H7 (cell line): Measurements from ENCODE around the gene HIC1. TPM values are rescaled to one million over a fixed set of nuclear protein-coding genes. Genes with fewer than 3 reads are reported as not detected.

Experiments
- DNase-seq: peaks from one replicate; pipeline ENCODE4 v3.0.0; 2012
- H3K27me3 ChIP-seq: 2 replicates; pipeline ENCODE4 v1.6.0; 2011; ENCODE audit warnings: mild to moderate bottlenecking, low read length; ENCODE audit not compliant: control insufficient read depth, insufficient read depth
- H3K36me3 ChIP-seq: replicated peaks from 2 replicates; pipeline ENCODE4 v1.5.1; 2011; ENCODE audit warnings: low read length; ENCODE audit not compliant: control insufficient read depth, insufficient read depth
- H3K4me3 ChIP-seq: 2 replicates; pipeline ENCODE4 v1.5.1; 2011; ENCODE audit warnings: low read depth, mild to moderate bottlenecking, control low read depth, low read length, moderate library complexity; ENCODE audit not compliant: insufficient read depth
- total RNA-seq: library from RNA; depleted of rRNA; stranded (reverse); fragments of >200 nt; shearing (Covaris generic); gene quantifications from 2 replicates; pipeline ENCODE4 v1.2.3, GENCODE V29; 2014

HIC1 gene
- total RNA-seq, 1 experiment from 2014 or later = 0.03 TPM

DNA sequence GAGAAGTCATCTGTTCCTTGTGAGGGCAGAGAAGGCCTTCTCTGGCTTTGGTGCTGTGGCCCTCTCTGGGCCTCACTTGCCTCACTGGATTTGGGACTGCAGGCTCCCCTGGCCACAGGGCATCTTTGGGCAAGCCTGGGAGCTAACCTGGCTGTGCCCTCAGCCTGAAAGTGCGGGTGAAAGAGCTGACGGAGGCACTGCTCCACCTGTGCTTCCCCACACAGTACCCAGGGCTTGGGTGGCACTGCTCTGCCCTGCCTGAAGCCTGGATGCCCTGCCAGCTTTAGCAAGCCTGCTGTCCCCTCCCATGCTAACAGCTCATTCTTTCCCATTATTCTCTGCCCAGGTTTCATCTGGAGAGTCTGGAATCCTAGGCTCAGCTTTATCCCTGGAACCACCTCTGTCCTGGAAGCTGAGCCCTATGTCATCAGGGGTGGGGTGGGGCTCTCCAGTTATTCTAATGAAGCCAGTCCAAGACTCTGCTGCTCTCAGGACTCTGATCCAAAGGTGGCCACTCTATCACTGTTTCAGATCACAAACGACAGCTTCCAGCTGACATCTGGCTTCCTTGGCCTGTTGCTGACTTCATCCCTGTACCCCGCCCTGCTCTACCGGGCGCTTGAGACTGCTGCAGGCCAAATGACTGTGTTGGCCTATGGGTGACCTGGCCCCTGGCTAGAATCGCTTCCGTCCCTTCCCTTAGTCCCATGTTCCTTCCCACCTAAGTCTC lies 29.3 kb downstream of the HIC1 start:
- Histone ChIP-seq H3K36me3 (peaks cover 2% of the 10 kb centered on the region; the same call in 1 of the 2 replicates), H3K27me3 (no peaks in the 10 kb centered on the region), H3K4me3 (no peak overlapping the region)
- no peak for DNase-seq

DNA sequence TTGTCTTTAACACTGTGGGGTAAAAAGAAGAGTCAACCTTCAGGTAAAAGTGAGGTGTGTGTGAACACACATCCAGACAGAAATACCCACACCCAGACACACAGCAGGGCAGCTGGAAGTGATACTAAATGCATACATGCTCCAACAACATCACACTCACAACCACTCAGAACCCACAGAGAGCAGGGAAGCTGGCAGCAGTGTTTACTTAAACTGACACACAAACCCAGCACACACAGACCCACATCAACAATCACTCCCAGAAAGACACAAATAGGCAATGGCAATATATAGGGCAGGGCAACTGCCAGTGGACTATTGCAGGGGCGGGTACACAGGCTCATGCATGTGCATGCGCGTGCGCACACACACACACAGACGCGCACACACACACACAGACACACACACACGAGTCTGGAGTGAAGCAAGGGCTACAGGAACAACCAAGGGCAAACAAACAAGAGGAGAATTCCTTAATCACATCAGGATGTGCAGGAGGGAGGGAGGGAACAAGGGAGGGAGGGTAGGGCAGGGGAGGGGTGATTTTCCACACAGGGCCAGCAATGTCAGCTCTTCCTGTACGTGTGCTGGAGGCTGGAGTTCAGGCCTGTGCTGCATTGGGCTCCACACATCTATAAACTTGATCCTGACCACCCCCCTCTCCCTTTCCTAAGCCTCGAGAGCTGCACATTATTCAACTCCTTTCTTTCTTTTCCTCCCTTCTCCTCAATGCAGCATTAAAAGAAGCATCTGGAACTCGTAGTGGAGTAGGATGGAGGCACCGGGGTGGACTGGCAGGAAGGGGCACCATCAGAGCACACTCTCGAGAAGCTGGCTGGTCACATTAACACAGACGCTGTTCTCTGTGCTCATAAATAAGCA lies 30.1 kb downstream of the HIC1 start:
- peak; percentile 12 for DNase-seq
- H3K4me3 ChIP-seq = no peak overlapping the region

DNA sequence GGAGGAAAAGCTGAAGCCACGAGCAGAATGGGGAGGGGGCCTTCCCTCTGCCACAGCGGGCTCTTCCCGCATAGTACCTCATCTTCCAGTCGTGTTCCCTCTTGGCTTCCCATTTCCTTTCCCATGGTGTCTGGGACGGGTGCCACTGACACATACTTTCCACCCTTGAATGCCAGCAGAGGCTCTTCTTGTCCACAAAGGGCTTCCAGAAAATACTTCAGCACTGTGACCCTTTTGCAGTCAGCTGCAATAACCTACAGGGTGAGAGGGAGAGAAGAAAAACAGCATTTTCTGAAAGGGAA lies 30.7 kb downstream of the HIC1 start:
- Histone ChIP-seq H3K27me3 (no peaks in the 10 kb centered on the region), H3K36me3 (peaks cover 2% of the 10 kb centered on the region; the same call in 1 of the 2 replicates), H3K4me3 (no peak overlapping the region)
- no peak for DNase-seq

More for the DNA sequence above, 30.1 kb downstream of the HIC1 start:
- Histone ChIP-seq H3K27me3 (no peaks in the 10 kb centered on the region), H3K36me3 (peaks cover 2% of the 10 kb centered on the region; the same call in 1 of the 2 replicates)

DNA sequence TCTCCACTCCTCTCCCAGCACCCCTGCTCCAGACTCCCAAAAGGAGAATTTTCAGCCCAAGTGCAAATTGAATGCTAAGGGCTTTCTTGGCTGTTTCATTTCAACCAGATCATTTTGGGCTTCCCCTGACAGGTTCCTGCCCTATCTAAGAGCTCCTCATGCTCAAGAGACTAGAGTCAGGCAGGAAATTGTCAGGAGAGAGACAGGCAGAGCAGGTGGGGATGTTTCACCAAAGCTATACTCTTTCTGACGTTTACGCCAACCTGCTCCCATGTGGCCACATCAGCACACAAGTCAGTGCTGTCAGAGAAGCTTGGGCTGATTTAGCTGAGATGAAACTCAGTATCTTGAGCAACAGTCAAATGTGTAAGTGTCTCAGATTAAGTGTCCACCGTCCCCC lies 31.4 kb downstream of the HIC1 start:
- Histone ChIP-seq H3K36me3 (peaks cover 2% of the 10 kb centered on the region; the same call in 1 of the 2 replicates), H3K4me3 (no peak overlapping the region), H3K27me3 (no peaks in the 10 kb centered on the region)
- DNase-seq = no peak

DNA sequence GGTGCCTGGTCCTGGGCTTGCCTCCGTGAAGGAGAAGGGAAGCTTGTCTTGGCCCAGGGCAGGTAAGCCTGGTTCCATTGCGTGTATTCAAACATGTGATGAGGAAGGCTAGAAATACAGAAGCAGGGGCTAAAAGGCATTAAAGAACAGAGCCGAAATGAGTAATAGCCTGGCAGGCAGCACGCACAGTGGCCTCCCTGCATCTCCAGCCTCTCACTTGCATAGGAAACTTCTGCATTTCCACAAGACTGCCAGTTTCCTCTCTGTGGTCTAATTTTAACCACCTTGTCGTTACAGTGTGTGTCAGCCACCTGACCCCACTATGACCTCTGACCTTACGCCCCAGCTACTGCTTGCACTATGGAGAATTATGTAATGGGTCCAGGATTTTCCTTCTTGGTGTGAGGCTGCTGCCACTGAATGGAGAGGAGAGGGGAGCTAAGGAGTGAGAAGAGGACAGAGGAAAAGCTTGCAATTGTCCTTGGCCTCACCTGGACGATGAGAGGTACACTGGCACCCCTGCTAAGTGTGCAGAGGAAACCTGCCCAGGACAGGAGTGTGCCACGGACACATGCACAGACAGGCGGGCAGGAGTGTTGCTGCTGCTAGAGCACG lies 32.8 kb downstream of the HIC1 start:
- Histone ChIP-seq H3K36me3 (no peaks in the 10 kb centered on the region), H3K4me3 (no peak overlapping the region), H3K27me3 (no peaks in the 10 kb centered on the region)
- no peak for DNase-seq

DNA sequence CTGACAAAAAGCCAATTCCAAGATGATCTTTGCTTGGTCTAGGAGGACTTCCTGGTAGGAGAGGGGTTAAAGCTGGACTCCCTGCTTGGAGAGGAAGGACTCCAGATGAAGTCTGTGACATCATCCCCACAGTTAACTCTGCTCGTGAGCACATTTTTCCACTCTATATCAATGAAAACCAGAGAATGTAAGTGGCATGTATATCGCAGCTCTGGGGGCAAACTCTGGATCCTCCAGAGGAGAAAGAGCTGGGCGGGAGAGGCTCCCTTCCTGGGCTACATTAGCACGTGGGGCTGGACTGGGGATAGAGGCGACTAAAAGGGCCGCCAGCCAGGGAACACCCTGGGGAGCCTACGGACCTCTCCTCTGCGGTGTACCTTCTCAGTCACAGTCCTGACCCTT lies 34.1 kb downstream of the HIC1 start:
- peak; percentile 31 for DNase-seq
- Histone ChIP-seq H3K36me3 (no peaks in the 10 kb centered on the region), H3K27me3 (no peaks in the 10 kb centered on the region), H3K4me3 (no peak overlapping the region)

DNA sequence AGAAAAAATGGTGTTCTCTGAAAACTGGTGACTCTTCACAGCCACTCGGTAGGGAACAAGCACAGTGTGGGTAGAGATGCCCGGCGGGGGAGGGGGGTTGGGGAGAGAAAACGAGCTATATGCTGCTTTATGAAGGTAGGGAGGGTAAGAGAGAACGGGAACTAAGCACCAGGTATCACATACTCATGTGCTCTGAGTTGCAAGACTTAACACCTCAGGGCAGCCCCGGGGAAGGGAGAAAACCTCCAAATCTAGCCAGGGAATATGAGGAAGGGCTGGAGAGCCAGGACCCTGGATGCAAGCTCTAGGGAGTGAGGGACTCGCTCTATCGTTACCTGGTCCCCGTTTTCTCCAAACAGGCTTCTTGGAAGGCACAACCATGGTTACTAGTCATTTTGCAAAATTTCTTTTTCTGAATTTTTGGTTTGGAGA lies 35.3 kb downstream of the HIC1 start:
- H3K36me3 ChIP-seq = no peaks in the 10 kb centered on the region
- no peaks in the 10 kb centered on the region for H3K27me3 ChIP-seq
- peak; percentile 46 for DNase-seq
- no peak overlapping the region for H3K4me3 ChIP-seq

DNA sequence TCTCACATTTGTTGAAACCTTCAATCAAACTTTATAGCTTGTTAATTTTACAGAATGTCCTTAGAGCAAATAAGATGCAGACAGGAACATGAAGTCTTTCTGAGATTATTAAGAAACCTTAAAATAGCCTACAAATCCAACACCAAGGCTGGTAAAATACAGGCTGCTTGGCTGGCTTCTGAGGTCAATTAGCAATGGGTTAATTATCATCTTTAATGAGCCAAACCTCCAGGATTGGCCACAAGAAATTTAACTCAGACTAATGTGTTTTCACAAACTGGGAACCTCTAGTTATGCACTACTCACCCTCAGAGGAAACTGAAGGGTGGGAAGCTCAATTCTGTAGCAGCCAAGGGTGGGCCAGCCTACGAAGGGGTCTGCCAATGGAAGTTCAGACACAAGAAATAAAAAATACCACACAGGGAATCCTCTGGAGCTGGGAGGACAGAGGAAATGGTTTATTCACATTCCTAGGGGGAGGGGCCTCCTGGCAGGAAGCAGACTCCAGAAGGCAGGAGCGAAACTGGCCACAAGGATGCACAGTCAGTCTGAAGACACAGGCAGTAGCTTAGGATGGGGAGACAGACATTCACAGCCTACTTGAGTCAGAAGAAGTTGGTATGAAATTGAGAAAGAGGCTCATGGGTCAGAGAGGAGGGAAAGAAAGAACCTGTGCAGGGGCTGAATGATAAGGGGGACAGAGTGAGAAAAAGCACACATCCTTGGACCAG lies 36.1 kb downstream of the HIC1 start:
- DNase-seq = peak; percentile 82
- no peak overlapping the region for H3K4me3 ChIP-seq
- H3K36me3 ChIP-seq = no peaks in the 10 kb centered on the region
- no peaks in the 10 kb centered on the region for H3K27me3 ChIP-seq

DNA sequence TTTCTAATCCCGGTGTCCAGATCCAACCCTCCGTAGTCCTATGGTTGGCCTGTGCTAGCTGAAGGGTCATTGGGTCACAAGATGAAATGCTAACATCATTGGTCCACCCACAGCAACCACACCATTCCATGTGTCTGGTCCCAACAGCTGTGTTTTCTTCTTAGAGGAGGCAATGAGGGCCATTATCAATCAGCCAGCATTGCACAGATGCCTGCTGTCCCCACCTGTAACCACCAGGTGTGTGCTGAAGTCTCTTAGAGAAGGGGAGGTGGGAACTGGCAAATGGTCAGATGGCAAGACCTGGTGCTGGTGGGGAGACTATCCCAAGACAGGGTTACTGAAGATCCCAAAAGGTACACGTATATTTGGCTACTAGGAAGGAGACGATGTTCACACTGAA lies 37.4 kb downstream of the HIC1 start:
- Histone ChIP-seq H3K36me3 (no peaks in the 10 kb centered on the region), H3K4me3 (no peak overlapping the region), H3K27me3 (no peaks in the 10 kb centered on the region)
- peak; percentile 48 for DNase-seq

DNA sequence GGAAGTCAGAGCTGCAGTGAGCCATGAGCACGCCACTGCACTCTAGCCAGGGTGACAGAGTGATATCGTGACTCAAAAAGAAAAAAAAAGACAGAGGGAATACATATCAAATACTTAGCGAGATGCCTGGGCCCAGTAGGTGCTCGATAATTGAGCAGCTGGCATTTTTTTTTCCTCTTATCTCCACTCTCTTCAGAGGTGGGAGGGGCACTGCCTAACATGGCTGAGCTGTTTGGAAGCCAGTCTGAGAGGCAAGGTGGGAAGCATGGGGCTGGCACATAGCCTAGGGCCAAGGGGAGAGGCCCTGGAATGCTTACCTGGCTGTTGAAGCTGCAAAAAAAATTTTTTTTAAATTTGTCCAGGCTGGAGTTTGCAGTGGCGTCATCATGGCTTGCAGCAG lies 38.4 kb downstream of the HIC1 start:
- H3K36me3 ChIP-seq = no peaks in the 10 kb centered on the region
- no peak overlapping the region for H3K4me3 ChIP-seq
- H3K27me3 ChIP-seq = no peaks in the 10 kb centered on the region
- DNase-seq = no peak

DNA sequence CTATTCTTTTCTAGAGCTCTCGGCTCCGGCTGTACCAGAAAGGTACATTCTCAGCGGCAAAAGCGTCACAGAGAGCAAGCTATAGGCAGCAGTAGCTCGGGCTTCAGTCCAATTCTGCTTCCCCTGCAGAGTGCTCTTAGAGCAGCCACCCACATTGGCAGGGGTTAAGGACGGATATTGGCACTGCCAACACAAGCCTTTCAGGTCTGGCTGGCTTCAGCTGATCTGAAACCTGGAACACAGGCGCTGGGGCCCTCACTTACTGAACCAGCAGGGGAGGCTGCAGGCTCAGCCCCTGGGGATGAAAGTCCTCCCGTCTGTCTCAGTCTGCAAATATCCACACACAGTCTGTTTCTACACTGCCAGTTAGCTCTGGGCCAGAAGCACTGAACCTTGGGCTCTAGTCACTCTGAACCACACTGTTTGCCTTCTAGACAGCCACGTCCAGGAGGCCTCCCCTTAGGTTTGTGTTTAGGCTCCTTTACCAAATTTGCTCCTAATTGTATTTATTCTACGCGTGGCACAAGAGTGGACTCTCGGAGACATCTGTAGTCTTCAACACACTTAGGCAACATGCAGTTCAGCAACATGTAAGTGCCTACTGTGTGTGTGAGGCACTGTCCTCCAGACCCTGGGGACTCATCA lies 40.1 kb downstream of the HIC1 start:
- no peaks in the 10 kb centered on the region for H3K27me3 ChIP-seq
- peak; percentile 57 for DNase-seq
- no peaks in the 10 kb centered on the region for H3K36me3 ChIP-seq
- H3K4me3 ChIP-seq = no peak overlapping the region

DNA sequence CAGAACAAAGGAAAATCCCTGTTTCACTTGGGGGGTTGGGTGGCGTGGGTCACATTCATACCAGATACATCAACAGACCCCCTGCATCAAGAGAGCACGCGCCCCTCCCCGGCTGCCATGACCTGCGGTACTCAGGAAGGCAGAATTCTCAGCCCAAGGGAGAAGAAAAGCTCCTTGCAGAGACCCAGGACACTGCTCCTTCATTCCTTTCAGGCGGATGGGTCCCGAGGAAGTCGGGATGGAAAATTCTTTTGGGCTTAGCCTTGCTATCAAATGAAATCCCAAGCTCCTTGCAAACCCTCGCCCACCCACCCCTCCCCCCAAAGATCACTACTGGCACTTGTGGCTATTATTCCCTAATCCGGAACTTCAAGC lies 40.6 kb downstream of the HIC1 start:
- Histone ChIP-seq H3K4me3 (no peak overlapping the region), H3K36me3 (no peaks in the 10 kb centered on the region), H3K27me3 (no peaks in the 10 kb centered on the region)
- no peak for DNase-seq

DNA sequence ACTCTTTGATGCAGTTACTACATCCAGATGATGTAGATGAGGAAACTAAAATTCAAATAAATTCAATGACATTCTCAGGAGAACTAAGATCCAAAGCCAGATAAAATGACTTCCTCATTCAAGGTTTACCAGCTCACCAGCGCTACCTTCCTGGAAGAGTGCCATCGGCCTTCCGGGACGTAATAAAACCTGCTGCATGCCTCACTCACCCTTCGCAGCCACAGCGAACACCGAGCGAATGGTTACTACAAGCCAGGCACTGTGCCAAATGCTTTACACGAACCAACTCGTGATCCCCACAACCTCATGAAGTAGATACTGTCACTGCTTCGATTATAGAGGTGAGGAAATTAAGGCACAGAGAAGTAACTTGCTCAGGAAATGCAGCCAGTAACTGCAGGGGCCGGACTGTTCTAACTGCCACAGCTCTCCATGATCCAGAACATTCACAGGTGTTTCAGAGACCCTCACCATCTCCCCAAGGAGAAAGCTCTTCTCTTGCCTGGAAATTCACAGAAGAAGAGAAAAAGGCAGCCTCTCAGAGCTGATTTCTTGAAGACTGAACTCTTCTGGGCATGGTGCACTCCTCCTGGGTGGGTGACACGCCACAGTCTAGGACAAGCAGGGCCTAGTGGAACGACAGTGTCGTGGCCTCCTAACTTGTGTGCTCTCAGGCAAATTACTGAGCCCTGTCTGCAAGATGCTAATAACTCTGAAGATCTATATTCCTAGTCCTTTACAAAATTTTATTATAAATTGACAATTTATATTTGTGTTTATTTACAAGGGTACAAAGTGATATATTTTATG lies 46.8 kb downstream of the HIC1 start:
- DNase-seq = no peak
- no peaks in the 10 kb centered on the region for H3K27me3 ChIP-seq
- H3K4me3 ChIP-seq = no peak overlapping the region
- no peaks in the 10 kb centered on the region for H3K36me3 ChIP-seq
